GM18502 (cell line): ENCODE measurements around the gene RSU1.

Experiments
- ATAC-seq: cut with Tn5 transposase; IDR thresholded peaks from one replicate; pipeline ENCODE4 v1.9.1; 2021; ENCODE audit warnings: mild to moderate bottlenecking; ENCODE audit not compliant: unreplicated experiment, poor library complexity

Gene RSU1

DNA sequence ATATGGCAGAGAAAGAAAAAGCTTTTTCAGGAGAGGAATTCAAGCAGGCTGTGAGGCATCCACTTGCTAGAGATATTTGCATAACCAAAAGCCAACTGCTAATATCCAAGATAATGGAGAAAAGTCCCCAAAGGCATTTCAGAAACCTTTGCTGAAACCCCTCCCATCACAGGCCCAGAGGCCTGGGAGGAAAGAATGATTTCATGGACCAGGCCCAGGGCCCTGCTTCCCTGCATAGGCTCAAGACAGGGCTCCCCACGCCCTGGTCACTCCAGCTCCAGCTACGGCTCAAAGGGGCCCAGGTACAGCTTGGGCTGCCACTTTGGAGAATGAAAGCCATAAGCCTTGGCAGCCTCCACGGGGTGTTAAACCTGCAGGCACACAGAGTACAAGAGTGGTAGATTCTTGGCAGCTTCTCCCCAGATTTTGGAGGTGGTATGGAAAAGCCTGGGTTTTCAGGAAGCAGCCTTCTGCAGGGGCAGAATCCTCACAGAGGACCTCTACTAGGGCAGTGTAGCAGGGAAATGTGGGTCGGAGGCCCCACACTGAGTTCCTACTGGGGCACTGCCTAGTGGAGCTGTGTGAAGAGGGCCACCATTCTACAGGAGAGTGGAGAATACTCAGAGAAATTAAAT lies 5.6 kb upstream of the RSU1 start:
- ATAC-seq = no peak

GRCh38 chr10:16822027-16822426 lies 4.8 kb upstream of the RSU1 start:
- no peak for ATAC-seq

DNA sequence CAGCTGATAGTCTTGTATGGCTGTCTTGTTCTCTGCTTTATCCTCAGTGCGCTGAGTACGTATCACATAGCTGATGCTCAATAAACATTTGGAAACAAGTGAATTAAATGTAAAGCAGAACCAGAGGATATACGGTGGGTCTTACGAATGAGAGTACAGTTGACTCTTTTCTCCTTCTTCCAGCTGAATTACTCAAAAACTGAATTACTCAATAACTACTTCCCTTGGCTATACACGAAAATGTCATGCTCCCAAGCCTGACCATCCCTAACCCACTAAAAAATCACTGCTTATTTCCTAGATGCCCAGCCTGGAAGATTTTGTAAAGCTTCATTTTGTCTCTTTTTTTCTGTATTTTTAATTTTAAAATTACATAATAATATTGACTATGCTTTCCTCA lies 3.2 kb upstream of the RSU1 start:
- ATAC-seq = no peak

- ATAC-seq = no peak
Measured at GRCh38 chr10:16820018-16820417, 2.8 kb upstream of the RSU1 start.

DNA sequence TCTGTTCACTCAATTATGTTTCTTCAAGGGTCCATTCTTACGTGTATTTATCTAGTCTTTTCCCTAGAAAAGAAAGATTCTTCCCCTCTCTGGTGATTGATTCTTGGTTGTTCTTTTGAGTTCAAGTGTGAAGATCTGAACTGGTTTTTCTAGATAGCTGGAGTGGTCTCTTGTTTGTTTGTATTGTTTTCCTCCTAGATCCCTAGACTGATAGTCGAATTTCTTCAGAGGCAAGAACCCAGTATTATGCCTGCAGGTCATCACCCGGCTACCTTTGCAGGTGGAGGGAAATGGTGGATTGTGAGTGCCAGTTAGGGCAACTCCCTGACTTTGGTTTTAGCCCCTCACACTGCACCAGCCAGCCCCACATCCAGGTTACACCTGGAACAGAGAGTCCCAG lies 2.2 kb upstream of the RSU1 start:
- ATAC-seq = no peak

DNA sequence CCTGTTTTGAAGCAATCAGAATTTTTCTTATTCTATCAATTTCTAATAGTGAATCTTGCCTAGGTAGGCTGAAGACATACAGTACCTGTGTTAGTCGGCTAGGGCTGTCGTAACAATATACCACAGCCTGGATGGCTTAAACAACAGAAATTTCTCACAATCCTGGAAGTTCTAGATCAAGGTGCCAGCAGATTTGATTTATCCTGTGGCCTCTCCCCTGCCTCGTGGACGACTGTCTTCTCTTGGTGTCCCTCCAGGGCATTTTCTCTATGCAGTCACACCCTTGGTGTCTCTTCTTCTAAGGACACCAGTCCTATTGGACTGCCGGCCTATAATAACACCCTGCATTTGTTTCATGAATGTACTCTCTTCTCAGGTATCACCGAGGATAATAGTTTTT lies 1.8 kb upstream of the RSU1 start:
- no peak for ATAC-seq

- ATAC-seq = no peak
Measured at GRCh38 chr10:16816830-16817124, 447 bp downstream of the RSU1 start.

- no peak for ATAC-seq
Measured at GRCh38 chr10:16816171-16816570, 1.1 kb downstream of the RSU1 start.

DNA sequence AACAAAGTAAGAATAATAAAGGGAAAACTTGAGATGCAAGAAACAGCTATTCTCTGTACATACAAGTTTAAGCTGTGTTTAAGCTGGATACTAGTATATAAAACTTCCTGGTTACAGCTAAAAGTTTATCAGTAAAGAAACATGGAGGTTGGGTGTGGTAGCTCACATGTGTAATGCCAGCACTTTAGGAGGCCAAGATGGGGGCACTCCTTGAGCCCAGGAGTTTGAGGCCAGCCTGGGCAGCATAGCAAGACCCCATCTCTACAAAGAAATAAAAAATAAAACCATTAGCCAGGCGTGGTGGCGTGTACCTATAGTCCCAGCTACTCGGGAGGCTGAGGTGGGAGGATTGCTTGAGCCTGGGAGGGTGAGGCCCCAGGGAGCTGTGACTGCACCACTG lies 3.2 kb downstream of the RSU1 start:
- ATAC-seq = no peak

DNA sequence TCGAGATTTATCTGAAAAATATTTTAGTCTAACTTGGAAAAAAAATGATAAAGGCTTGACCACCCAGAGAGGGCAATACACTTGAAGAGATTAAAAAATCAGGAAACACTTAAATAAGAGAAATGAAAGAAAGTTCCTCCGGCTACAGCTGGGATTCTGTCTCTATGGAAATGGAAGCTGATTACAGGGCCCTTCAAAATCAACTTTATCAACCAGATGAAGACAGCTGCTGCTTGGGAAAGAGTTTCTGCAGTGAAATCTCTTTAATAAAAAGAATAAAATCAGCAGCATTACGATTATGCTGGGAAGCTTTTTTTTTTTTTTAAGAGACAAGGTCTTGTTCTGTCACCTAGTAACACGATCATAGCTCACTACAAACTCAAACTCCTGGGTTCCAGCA lies 4.5 kb downstream of the RSU1 start:
- no peak for ATAC-seq

- no peak for ATAC-seq
Measured at GRCh38 chr10:16811765-16812164, 5.5 kb downstream of the RSU1 start.

GRCh38 chr10:16811292-16811691 lies 5.9 kb downstream of the RSU1 start:
- no peak for ATAC-seq

DNA sequence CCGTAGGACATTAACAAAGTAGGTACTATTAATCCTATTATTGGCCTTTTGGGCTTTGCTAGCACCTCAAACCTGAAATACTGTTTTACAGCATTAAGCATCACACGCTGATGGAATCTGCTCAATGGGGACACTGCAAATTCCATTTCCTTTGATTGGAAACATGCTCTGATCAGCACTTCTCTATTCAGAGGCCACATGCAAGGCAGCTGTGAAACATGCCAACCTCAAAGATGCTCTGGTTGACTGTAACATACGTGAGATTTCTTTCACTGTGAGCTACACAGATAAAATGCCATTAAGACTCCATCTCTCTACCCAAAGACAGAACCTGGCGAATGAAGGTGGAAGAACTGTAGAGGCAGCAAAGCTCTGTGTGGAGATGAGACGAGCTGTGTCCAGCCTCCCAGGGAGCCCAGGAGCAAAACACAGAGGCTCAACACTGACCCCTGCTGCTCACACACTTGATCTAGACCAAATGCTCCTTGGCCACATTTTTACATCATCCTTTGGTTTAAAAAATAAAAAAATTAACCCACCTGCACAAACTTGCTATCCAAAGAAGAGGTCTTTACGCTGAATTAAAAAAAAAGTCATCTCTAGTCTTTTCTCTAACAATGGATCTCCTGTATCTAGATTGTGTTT lies 8.0 kb downstream of the RSU1 start:
- ATAC-seq = peak; percentile 93

- ATAC-seq = no peak
Measured at GRCh38 chr10:16804123-16804522, 13.1 kb downstream of the RSU1 start.

- ATAC-seq = no peak
Measured at GRCh38 chr10:16803464-16803863, 13.8 kb downstream of the RSU1 start.

DNA sequence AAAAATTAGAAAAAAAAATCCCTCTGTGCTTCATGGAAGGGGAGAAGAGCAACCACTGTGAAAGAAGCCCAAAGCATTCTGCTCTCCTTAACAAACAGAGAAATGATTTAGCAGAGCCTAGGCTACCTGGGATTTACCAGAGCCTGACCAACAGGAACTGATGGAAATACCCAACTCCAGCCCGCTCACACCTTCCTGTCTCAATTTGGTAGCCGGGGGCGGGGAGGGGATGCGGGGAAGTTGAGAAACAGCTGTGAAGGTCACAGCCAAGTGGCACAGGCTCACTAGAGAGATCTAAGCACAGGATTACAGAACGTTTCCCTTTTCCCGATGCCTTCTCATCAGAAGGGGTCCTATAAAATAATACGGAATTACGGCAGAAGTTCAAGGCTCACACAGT lies 17.6 kb downstream of the RSU1 start:
- ATAC-seq = peak; percentile 95

DNA sequence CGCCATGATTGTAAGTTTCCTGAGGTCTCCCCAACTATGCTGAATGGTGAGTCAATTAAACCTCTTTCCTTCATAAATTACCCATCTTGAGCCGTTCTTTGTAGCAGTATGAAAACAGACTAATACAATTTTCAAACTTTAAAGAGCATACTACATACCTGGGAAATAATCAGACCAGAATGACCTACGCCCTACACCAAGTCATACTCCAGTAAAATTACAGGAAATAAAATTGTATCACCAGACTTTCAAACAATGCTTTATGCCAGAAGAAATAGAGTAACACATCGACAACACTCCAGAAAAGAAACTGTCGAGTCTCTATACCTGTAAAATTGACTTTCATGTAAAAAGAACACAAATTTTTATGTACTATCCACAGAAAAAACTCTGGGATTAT lies 18.7 kb downstream of the RSU1 start:
- ATAC-seq = no peak

GRCh38 chr10:16795410-16796073 lies 21.7 kb downstream of the RSU1 start:
- ATAC-seq = no peak

- no peak for ATAC-seq
Measured at GRCh38 chr10:16794005-16794404, 23.2 kb downstream of the RSU1 start.

DNA sequence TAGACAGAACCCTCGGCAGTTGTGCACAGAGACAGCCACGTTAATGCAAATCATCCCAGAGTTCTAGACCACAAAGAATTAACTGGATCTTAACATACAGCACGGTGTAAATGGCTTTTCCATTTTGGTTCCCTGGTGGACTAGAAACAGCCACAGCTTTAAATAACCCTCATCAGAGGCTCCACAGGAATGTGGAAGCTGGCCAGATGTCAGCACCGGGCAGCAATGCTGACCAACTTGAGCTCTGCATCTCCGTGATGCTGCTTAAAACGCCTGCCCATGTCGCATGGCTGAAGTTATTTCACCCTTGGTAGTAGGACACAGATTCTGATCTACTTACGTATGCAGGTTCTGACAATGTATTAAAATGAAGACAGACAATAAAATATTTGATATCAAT lies 24.5 kb downstream of the RSU1 start:
- no peak for ATAC-seq

DNA sequence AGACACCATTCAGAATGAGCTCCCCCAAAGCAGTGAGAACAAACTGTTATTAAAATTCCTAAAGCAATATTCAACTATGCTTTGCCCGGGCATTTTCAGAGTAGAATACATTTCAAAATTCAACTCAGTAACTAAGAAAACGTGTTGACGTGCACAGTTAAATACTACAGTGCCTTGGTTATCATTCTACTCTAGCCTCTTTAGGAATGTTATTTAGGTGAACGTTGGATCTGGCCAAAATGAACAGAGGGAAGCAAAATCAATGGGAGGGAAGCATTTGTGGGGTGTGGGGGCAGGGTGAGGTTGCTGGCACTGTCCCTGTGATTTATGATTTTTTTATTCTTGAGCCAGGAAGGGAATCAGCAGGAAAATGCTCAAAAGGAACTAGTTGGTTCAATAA lies 27.5 kb downstream of the RSU1 start:
- no peak for ATAC-seq

- ATAC-seq = no peak
Measured at GRCh38 chr10:16789261-16789660, 28.0 kb downstream of the RSU1 start.
